Cardiac septum (tissue), 1 donor: ENCODE results near the gene IFRD2. TPM values are rescaled to one million over a fixed set of nuclear protein-coding genes. Genes with fewer than 3 reads are reported as not detected.

Experiments
- DNase-seq: peaks from one replicate; pipeline ENCODE4 v3.0.0-alpha.2; 2020; ENCODE audit warnings: low spot score
- intact Hi-C: fragments of 100-400 bp; cut with DNase I; formaldehyde crosslinking; loops from one replicate; pipeline ENCODE4 v1.14.0; 2022
- total RNA-seq: library from RNA; stranded (reverse); fragmentation: NEBNext Ultra II Directional; extraction: Animal tissue kit (Norgen Biotek cat#: 25700); gene quantifications from one replicate; pipeline ENCODE4 v1.2.1, GENCODE V29; 2021
- donor health status: DM: no; HTN: no; CAD: no.

IFRD2 gene
- total RNA-seq, 1 donor from 2014 or later = 45.7 TPM

GRCh38 chr3:50325497-50326181 lies 33.4 kb upstream of the IFRD2 start:
- intact Hi-C loops = loop anchor here (2.0 to 5.0 kb wide), 2 partner anchors 38 to 51 kb away; no protein-coding TSS in a partner anchor
- DNase-seq = no peak

GRCh38 chr3:50325113-50325480 lies 32.9 kb upstream of the IFRD2 start:
- no peak for DNase-seq
- intact Hi-C loops = loop anchor here (2.0 to 5.0 kb wide), 2 partner anchors 38 to 50 kb away; no protein-coding TSS in a partner anchor

- intact Hi-C loops = loop anchor here (2.0 to 5.0 kb wide), 4 partner anchors 37 to 132 kb away; partner anchors contain the start of genes GNAI2 and GNAT1
- DNase-seq = no peak
Observed at GRCh38 chr3:50324351-50325112, 32.3 kb upstream of the IFRD2 start.

GRCh38 chr3:50323614-50324199 lies 31.5 kb upstream of the IFRD2 start:
- intact Hi-C loops = loop anchor here (1.0 to 5.0 kb wide), 4 partner anchors 23 to 131 kb away; partner anchors contain the start of genes GNAI2 and GNAT1
- DNase-seq = peak; percentile 89

- DNase-seq = no peak
- intact Hi-C loops = loop anchor here (1.0 to 5.0 kb wide), 3 partner anchors 23 to 131 kb away; partner anchors contain the start of genes GNAI2 and GNAT1
Observed at GRCh38 chr3:50323092-50323600, 30.9 kb upstream of the IFRD2 start.

- no peak for DNase-seq
Observed at GRCh38 chr3:50322386-50323091, 30.3 kb upstream of the IFRD2 start, which contains the start of gene HYAL2. Gene HYAL2, minus strand, starts transcription at chr3:50322745. Its CDS starts 2,256 bp downstream, at chr3:50320489.

GRCh38 chr3:50322115-50322385 lies 29.8 kb upstream of the IFRD2 start:
- intact Hi-C loops = loop anchor here (5.0 kb wide), 2 partner anchors 85 to 130 kb away; partner anchors contain the start of genes GNAI2 and GNAT1
- no peak for DNase-seq

More at GRCh38 chr3:50322386-50323091, 30.3 kb upstream of the IFRD2 start, which contains the start of gene HYAL2:
- intact Hi-C loops = loop anchor here (1.0 to 5.0 kb wide), 3 partner anchors 22 to 130 kb away; partner anchors contain the start of genes GNAI2 and GNAT1

- intact Hi-C loops = loop anchor here (5.0 kb wide), 2 partner anchors 84 to 129 kb away; partner anchors contain the start of genes GNAI2 and GNAT1
Observed at GRCh38 chr3:50321336-50322114, 29.3 kb upstream of the IFRD2 start.

GRCh38 chr3:50320853-50321335 lies 28.7 kb upstream of the IFRD2 start:
- intact Hi-C loops = loop anchor here (5.0 kb wide), 2 partner anchors 84 to 129 kb away; partner anchors contain the start of genes GNAI2 and GNAT1
- DNase-seq = peak; percentile 91

More at GRCh38 chr3:50321336-50322114, 29.3 kb upstream of the IFRD2 start:
- DNase-seq = peak; percentile 94

- DNase-seq = no peak
- intact Hi-C loops = loop anchor here (5.0 kb wide), 2 partner anchors 83 to 128 kb away; partner anchors contain the start of genes GNAI2 and GNAT1
Observed at GRCh38 chr3:50319894-50320625, 27.8 kb upstream of the IFRD2 start.

GRCh38 chr3:50319181-50319893 lies 27.1 kb upstream of the IFRD2 start:
- intact Hi-C loops = no loop called here
- no peak for DNase-seq

- no peak for DNase-seq
- intact Hi-C loops = no loop called here
Observed at GRCh38 chr3:50318615-50319014, 26.4 kb upstream of the IFRD2 start.

- intact Hi-C loops = no loop called here
- DNase-seq = no peak
Observed at GRCh38 chr3:50318163-50318562, 25.9 kb upstream of the IFRD2 start.

GRCh38 chr3:50317300-50317699 lies 25.1 kb upstream of the IFRD2 start:
- intact Hi-C loops = no loop called here
- DNase-seq = no peak

GRCh38 chr3:50316657-50317242 lies 24.5 kb upstream of the IFRD2 start:
- intact Hi-C loops = no loop called here
- DNase-seq = no peak

GRCh38 chr3:50314816-50315215 lies 22.6 kb upstream of the IFRD2 start:
- no peak for DNase-seq
- intact Hi-C loops = no loop called here
